ENCODE results near the gene SEC14L3.

GRCh38 chr22:30497466-30498150 is 25.8 kb upstream of the SEC14L3 start:
- no peak for TF ChIP-seq GATA2 (IDR thresholded peaks at IDR 0.05; ENCODE audit: low read depth, low read length)
- TF ChIP-seq GATA3 (IDR thresholded peaks at IDR 0.05; ENCODE audit: low read depth, low read length), result no peak
